ENCODE data around the gene MTMR12. TPM values are rescaled to one million over a fixed set of nuclear protein-coding genes. Genes with fewer than 3 reads are reported as not detected.

The MTMR12 gene
- total and polyA plus RNA-seq, 4 donors, result 16.2 to 19.9 (median 18.1) TPM

GRCh38 chr5:32193591-32193990, 119.1 kb downstream of the MTMR12 start:
- H3K27me3 ChIP-seq (ENCODE audit: control insufficient read depth, insufficient read depth, low read length), result no peaks in the 10 kb centered on the region
- peak in 5 of 6 donors; percentile 19 to 81 (median 30) for DNase-seq (ENCODE audit: low read depth in 4 of 6, low spot score in 6 of 6)
- H3K4me3 ChIP-seq (ENCODE audit: low read depth, low read length), result no peak overlapping the region
- H3K27ac ChIP-seq (ENCODE audit: low read depth, low read length), result no peak overlapping the region
- no peaks in the 10 kb centered on the region for H3K36me3 ChIP-seq (ENCODE audit: control insufficient read depth, insufficient read depth, low read length)
- H3K4me1 ChIP-seq (ENCODE audit: control insufficient read depth, insufficient read depth, low read length), result peaks cover 6% of the 10 kb centered on the region
- WGBS (ENCODE audit: insufficient coverage), result 14% methylated on average over 7 of the region's 7 CpGs
- no peaks in the 10 kb centered on the region for H3K9me3 ChIP-seq (ENCODE audit: control insufficient read depth, insufficient read depth, low read length)

GRCh38 chr5:32190095-32190494, 122.6 kb downstream of the MTMR12 start:
- peak in 3 of 6 donors; percentile 3 to 46 (median 10) for DNase-seq (ENCODE audit: low read depth in 4 of 6, low spot score in 6 of 6)
- Histone ChIP-seq H3K4me1 (ENCODE audit: control insufficient read depth, insufficient read depth, low read length) (peaks cover 6% of the 10 kb centered on the region), H3K27ac (ENCODE audit: low read depth, low read length) (no peak overlapping the region), H3K36me3 (ENCODE audit: control insufficient read depth, insufficient read depth, low read length) (no peaks in the 10 kb centered on the region), H3K27me3 (ENCODE audit: control insufficient read depth, insufficient read depth, low read length) (no peaks in the 10 kb centered on the region), H3K9me3 (ENCODE audit: control insufficient read depth, insufficient read depth, low read length) (no peaks in the 10 kb centered on the region), H3K4me3 (ENCODE audit: low read depth, low read length) (no peak overlapping the region)
- 50% methylated on average over 2 of the region's 5 CpGs for WGBS (ENCODE audit: insufficient coverage)

- no peak for DNase-seq (ENCODE audit: low read depth in 4 of 6, low spot score in 6 of 6)
- Histone ChIP-seq H3K4me3 (ENCODE audit: low read depth, low read length) (no peak overlapping the region), H3K9me3 (ENCODE audit: control insufficient read depth, insufficient read depth, low read length) (no peaks in the 10 kb centered on the region), H3K36me3 (ENCODE audit: control insufficient read depth, insufficient read depth, low read length) (no peaks in the 10 kb centered on the region), H3K27ac (ENCODE audit: low read depth, low read length) (no peak overlapping the region), H3K4me1 (ENCODE audit: control insufficient read depth, insufficient read depth, low read length) (no peaks in the 10 kb centered on the region), H3K27me3 (ENCODE audit: control insufficient read depth, insufficient read depth, low read length) (no peaks in the 10 kb centered on the region)
Observed at GRCh38 chr5:32187675-32188074, 125.1 kb downstream of the MTMR12 start.

- no peak for DNase-seq (ENCODE audit: low read depth in 4 of 6, low spot score in 6 of 6)
- 81% methylated on average over 3 of the region's 5 CpGs for WGBS (ENCODE audit: insufficient coverage)
- H3K4me1 ChIP-seq (ENCODE audit: control insufficient read depth, insufficient read depth, low read length), result no peaks in the 10 kb centered on the region
Observed at GRCh38 chr5:32182463-32183063, 130.2 kb downstream of the MTMR12 start.

More at GRCh38 chr5:32182463-32183063, 130.2 kb downstream of the MTMR12 start:
- H3K9me3 ChIP-seq (ENCODE audit: control insufficient read depth, insufficient read depth, low read length), result no peaks in the 10 kb centered on the region
- no peaks in the 10 kb centered on the region for H3K27me3 ChIP-seq (ENCODE audit: control insufficient read depth, insufficient read depth, low read length)
- H3K27ac ChIP-seq (ENCODE audit: low read depth, low read length), result no peak overlapping the region
- no peak overlapping the region for H3K4me3 ChIP-seq (ENCODE audit: low read depth, low read length)
- H3K36me3 ChIP-seq (ENCODE audit: control insufficient read depth, insufficient read depth, low read length), result no peaks in the 10 kb centered on the region

Small RNAs within 50 kb of the gene (small RNA-seq; reads per million reads assigned to genes)
- gene RNU6-1079P (ENCODE audit: low replicate concordance), result not detected
- not detected for gene RNU6-378P (ENCODE audit: low replicate concordance)

Other genes with a start within 250 kb of the MTMR12 start
- 10 to 100 TPM; 54.8 to 56.0 TPM for gene GOLPH3, start 138.6 kb downstream of the MTMR12 start, total RNA-seq
- gene GOLPH3, start 138.6 kb downstream of the MTMR12 start, polyA plus RNA-seq (ENCODE audit: insufficient read length in 2 of 2), result 10 to 100 TPM; 65.5 to 74.8 TPM
- 100 to 1,000 TPM in 1 of 2 donors, 10 to 100 TPM in 1; 93.5 to 162 TPM for gene ZFR, start 131.8 kb upstream of the MTMR12 start, total RNA-seq
- gene ZFR, start 131.8 kb upstream of the MTMR12 start, polyA plus RNA-seq (ENCODE audit: insufficient read length in 2 of 2), result 100 to 1,000 TPM; 102 to 131 TPM

All from spinal cord (tissue), 10 donors.